ENCODE measurements around the gene RPL38. TPM values are rescaled to one million over a fixed set of nuclear protein-coding genes. Genes with fewer than 3 reads are reported as not detected.

RPL38 gene
- total RNA-seq, 4 donors from 2014 or later: 224 to 564 (median 403) TPM

DNA sequence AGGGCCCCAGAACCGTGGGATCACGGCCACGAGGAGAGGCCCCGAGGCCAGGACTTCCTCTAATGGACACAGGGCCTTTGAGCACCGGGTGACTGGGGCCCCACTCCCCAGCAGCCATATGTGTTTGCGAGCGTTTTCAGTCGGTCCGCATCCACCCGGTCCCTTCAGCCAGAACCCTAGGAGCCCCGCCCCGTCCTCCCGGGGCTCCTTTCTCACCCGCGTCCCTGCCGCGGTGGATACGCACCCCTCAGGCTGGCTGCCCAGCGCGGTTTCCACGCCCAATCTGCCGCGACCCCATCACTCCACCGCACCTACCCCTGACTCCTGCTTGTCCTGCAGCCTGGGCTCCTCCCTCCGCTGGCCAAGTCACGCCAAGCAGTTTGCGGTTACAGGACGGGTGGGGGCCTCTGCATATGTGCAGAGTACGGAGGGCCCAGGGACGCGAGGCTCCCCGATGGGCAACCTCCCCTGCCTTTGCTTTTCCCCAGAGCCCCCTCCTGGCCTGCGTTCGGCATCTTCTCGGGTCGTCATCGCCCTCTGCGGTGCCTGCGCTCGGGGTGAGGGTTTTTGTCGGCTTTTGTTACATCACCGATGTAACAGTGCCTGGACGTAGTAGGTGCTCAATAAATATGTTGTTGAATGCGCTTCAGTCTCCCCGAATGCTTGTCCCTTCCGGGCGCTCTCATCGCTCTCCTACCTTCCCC, 8.9 kb downstream of the RPL38 start:
- H3K27ac ChIP-seq: peak overlapping the region; percentile 77 to 89 (median 86)
- TF ChIP-seq POLR2A (IDR thresholded peaks at IDR 0.05): no peak
- TF ChIP-seq, protein P1, sequence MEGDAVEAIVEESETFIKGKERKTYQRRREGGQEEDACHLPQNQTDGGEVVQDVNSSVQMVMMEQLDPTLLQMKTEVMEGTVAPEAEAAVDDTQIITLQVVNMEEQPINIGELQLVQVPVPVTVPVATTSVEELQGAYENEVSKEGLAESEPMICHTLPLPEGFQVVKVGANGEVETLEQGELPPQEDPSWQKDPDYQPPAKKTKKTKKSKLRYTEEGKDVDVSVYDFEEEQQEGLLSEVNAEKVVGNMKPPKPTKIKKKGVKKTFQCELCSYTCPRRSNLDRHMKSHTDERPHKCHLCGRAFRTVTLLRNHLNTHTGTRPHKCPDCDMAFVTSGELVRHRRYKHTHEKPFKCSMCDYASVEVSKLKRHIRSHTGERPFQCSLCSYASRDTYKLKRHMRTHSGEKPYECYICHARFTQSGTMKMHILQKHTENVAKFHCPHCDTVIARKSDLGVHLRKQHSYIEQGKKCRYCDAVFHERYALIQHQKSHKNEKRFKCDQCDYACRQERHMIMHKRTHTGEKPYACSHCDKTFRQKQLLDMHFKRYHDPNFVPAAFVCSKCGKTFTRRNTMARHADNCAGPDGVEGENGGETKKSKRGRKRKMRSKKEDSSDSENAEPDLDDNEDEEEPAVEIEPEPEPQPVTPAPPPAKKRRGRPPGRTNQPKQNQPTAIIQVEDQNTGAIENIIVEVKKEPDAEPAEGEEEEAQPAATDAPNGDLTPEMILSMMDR (IDR thresholded peaks at IDR 0.05): no peak
- peaks cover 6 to 30% (median 19%) of the 10 kb centered on the region in 3 donors for H3K36me3 ChIP-seq
- 1 to 2% methylated on average over 24 to 34 of the region's 48 CpGs for WGBS, 2 donors
- intact Hi-C loops (cut with DNase I): loop anchor here (10.0 kb wide), 1 partner anchor 82 kb away; no protein-coding TSS in a partner anchor
- H3K9me3 ChIP-seq: no peaks in the 10 kb centered on the region
- peaks cover 0 to 14% (median 0%) of the 10 kb centered on the region in 4 donors for H3K27me3 ChIP-seq
- no peak for DNase-seq
- H3K4me1 ChIP-seq: peaks cover 33 to 85% (median 49%) of the 10 kb centered on the region in 3 donors
- peak overlapping the region; percentile 37 to 65 (median 54) for H3K4me3 ChIP-seq

DNA sequence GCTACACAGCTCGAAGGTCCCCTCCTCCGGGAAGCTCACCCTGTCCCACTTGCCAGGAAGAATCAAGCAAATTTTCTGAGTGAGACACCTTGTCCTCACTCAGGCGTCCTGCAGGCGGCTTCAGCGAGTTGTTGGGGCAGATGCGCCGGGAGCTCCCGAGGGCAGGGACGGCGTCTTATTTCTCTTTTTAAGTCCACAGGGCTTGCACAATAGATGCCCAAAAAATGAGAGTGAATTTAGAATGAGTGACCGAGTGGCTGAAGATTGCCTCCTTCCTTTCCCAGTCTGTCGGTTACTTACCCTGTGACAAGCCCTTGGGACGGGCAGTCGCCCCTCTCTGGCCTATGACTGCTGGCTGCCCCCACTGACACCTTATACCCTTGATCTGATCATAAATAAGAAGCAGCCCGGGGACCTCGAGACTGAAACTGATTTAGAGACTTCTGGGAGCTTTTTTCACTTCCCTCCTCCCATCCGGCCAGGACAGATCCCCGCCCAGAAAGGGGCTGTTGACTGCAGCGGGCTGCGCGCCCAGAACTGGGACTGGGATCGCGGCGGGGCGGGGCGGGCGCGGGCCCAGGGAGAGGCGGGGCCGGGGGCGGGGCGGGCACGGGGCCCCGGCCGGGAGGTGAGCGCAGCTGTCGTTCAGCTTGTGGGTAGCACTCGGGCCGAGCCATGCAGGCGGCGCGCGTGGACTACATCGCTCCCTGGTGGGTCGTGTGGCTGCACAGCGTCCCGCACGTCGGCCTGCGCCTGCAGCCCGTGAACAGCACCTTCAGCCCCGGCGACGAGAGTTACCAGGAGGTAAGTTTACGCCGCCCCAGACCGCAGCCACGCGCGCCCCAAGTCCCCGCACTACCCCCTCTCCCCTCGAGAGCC, 9.7 kb downstream of the RPL38 start, which contains the start of gene TTYH2:
Gene TTYH2 (plus strand): TSS at position 659 of the 879 bp plus-strand sequence. CDS start 17 bp downstream, at position 676.
- TF ChIP-seq, protein P1 (IDR thresholded peaks at IDR 0.05): peak in 2 of 6 experiments; percentile 35 to 55
- peak in 1 of 4 donors; percentile 50 for TF ChIP-seq POLR2A (IDR thresholded peaks at IDR 0.05)
- Histone ChIP-seq H3K27ac (peak within 1 kb of the TSS; percentile 77 to 89 (median 86)), H3K9me3 (no peaks in the 10 kb centered on the region), H3K4me1 (peaks cover 33 to 78% (median 41%) of the 10 kb centered on the region in 3 donors), H3K36me3 (peaks cover 6 to 22% (median 19%) of the 10 kb centered on the region in 3 donors), H3K27me3 (peaks cover 0 to 14% (median 0%) of the 10 kb centered on the region in 4 donors), H3K4me3 (peak within 1 kb of the TSS; percentile 37 to 65 (median 54))
- WGBS, 2 donors: 0% methylated on average over 6 to 16 of the region's 62 CpGs
- intact Hi-C loops (cut with DNase I): loop anchor here (10.0 kb wide), 1 partner anchor 82 kb away; no protein-coding TSS in a partner anchor
- DNase-seq: peak; percentile 47

DNA sequence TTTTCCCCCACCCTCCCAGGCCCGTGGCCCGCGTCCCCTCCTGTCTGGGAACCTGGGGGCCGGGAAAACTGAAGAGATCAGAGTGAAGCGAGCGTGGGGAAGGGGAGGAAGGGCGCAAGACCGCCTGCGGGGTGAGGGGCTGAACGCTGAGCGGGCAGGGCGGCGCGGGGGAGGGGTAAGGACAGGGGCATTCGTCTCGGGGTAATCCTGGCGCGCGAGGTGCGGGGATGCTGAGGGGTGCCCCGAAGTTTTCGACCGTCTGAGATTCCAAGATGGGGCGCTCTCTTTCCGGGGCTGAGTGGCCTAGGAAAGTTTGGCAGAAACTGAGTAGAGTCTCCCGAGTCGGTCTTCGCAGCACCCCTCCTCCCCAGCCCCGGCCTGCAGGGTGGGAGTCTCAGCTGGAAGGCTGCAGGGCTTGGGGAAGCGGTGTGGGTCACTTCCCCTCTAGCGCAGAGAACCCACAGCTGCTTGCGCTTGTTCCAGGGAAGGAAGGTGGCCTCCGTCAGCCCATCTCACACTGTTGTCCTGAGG, 10.4 kb downstream of the RPL38 start:
- H3K27ac ChIP-seq: peak overlapping the region in 3 of 4 donors; percentile 57 to 89 (median 85)

DNA sequence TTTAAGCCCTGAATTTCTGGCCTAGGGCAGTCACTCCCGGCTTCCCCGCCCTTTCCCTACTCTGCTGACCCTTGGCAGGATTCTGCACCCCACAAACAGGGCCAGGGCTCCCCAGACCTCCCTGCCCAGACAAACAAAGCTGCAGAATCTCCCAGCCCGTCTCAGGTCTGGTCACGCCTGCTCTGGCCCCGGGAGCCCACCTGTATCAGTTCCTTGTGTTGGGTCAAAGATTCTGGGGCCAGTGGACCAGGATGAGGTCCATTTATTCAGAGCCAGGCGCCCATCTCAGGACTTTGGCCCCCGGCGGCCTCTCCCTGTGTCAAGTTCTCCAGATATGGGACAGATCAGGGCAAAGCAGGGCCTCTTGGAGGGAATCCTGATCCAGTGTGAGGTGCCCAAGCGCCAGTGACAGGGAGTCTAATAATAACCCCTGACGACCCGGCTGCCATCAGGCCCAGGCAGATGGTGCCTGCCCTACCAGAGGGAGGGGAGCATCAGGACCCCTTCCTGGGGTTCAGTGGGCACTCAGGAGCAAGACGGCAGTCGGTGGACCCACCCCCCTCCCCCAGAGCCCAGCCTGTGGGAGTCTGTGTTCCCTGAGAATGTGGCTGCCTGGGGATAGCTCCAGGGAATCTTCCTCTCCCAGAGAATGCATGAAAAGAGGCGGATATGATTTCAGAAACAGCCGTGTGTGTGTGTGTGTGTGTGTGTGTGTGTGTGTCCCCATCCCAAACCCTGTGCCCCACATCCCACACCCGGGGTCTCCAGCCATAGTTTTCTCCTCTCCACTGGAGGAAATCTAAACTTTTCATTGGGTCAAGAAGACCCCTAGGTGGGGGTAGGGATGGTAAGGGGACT, 11.2 kb downstream of the RPL38 start:
- no peaks in the 10 kb centered on the region for H3K9me3 ChIP-seq
- H3K4me3 ChIP-seq: peak overlapping the region in 3 of 4 donors; percentile 51 to 65 (median 58)
- peaks cover 33 to 70% (median 37%) of the 10 kb centered on the region in 3 donors for H3K4me1 ChIP-seq
- peaks cover 0 to 14% (median 0%) of the 10 kb centered on the region in 4 donors for H3K27me3 ChIP-seq
- intact Hi-C loops (cut with DNase I): loop anchor here (10.0 kb wide), 1 partner anchor 80 kb away; no protein-coding TSS in a partner anchor
- H3K36me3 ChIP-seq: peaks cover under 1 to 7% (median 5%) of the 10 kb centered on the region in 3 donors
- TF ChIP-seq POLR2A (IDR thresholded peaks at IDR 0.05): no peak
- TF ChIP-seq, protein P1 (IDR thresholded peaks at IDR 0.05): no peak
- no peak for DNase-seq
- H3K27ac ChIP-seq: peak overlapping the region in 2 of 4 donors; percentile 57 to 89
- 63 to 83% methylated on average over 1 to 10 of the region's 16 CpGs for WGBS, 2 donors

More for the DNA sequence above, 10.4 kb downstream of the RPL38 start:
- DNase-seq: no peak
- H3K36me3 ChIP-seq: peaks cover 6 to 14% (median 13%) of the 10 kb centered on the region in 3 donors
- no peaks in the 10 kb centered on the region for H3K9me3 ChIP-seq
- no peak for TF ChIP-seq POLR2A (IDR thresholded peaks at IDR 0.05)
- TF ChIP-seq, protein P1 (IDR thresholded peaks at IDR 0.05): no peak
- H3K4me3 ChIP-seq: peak overlapping the region; percentile 37 to 65 (median 54)
- 2 to 17% methylated on average over 6 to 15 of the region's 33 CpGs for WGBS, 2 donors
- peaks cover 33 to 71% (median 37%) of the 10 kb centered on the region in 3 donors for H3K4me1 ChIP-seq
- intact Hi-C loops (cut with DNase I): loop anchor here (10.0 kb wide), 1 partner anchor 81 kb away; no protein-coding TSS in a partner anchor
- H3K27me3 ChIP-seq: peaks cover 0 to 14% (median 0%) of the 10 kb centered on the region in 4 donors

All from esophagus squamous epithelium (tissue), 5 donors.